T1000 (cell line): ENCODE data around the gene STON2.
A peak's percentile ranks its signal among the peaks of the same experiment; 100 is the strongest.
"Not testable (repeated sequence)": the region's sequence is repeated elsewhere in the genome, so short reads cannot be mapped to it uniquely, and the experiment has no call there.

Experiments used
- DNase-seq: peaks from one replicate; lab custom pipeline; 2025; ENCODE audit warnings: mixed read lengths; lab: John Stamatoyannopoulos, UW

Gene STON2

GRCh38 chr14:81265636-81266169, 134.4 kb downstream of the STON2 start:
- no peak for DNase-seq

GRCh38 chr14:81264671-81265070, 135.5 kb downstream of the STON2 start:
- no peak for DNase-seq

DNA sequence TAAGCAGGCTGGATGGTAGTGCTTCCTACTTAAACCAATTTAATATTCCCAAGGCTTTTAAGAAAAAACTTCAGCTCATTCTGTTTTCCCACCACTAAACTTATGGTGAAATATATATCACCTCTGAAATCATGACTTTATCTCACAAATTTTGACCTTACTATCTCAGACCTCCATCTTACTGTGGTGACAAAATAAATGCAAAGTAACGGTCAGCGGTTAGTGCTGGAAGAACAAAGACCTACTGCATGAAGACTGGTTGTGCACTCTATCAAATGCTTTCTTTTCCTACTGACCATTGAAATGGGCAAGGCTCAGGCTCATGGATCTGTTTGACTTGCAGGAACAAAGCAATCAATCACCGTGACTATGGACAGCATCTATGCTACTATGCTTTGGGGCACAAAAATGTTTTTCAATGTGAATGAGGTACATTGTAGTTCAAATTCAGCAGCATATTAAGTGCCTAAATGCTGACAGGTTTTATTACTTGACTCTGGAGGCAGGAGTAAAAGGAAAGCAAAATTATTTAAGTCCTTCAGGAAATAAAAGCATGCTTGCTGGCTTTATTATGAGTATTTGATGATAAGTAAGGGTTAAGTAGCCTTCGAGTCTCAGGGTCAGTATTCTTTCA, 136.2 kb downstream of the STON2 start:
- no peak for DNase-seq

- no peak for DNase-seq
Measured at GRCh38 chr14:81261176-81261575, 138.9 kb downstream of the STON2 start.

GRCh38 chr14:81260732-81261131, 139.4 kb downstream of the STON2 start:
- no peak for DNase-seq

GRCh38 chr14:81256289-81256960, 143.7 kb downstream of the STON2 start:
- DNase-seq, result no peak

GRCh38 chr14:81252278-81252677, 147.8 kb downstream of the STON2 start:
- DNase-seq, result no peak

DNA sequence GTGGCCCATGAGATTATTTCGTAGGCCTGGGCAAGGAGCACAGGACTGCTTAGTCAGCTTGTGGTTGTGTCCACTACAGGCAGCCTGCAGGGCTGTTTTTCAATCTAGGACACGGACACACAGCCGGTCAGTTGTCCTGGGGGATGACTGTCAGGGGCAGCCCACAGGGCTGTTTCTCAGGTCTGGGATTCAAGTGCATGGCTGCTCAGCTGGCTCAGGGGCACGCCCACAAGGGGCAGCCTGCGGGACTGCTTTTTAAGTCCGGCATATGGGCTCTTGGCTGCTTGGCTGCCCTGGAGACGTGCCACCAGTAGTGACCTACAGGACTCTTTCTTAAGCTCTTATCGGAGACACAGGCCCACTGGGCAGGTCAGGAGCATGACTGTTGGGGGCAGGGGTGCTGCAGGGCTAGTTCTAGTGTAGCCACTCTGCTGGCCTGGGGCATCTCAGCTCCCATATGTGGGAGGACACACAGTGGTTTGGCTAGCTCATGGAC, 152.8 kb downstream of the STON2 start:
- DNase-seq, result no peak

GRCh38 chr14:81246461-81247270, 153.5 kb downstream of the STON2 start:
- DNase-seq, result peak; percentile 85

DNA sequence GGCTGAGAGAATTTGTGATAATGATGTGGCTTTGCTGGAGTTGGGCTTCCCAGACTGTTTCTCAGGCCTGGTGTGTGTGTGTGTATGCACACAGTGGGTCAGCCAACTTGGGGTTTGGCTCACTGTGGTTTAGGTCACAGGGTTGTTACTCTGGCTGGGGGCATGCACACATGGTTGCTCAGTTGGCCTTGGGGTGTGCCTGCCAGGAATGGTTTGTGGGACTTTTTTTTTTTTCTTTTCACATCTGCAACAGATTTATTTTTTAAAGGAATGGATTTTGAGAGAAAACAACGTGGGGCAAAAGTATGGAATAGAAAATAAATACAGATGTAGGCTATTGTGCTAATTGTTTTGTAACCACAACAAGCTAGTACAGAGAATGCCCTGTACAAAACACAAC, 154.4 kb downstream of the STON2 start:
- no peak for DNase-seq

DNA sequence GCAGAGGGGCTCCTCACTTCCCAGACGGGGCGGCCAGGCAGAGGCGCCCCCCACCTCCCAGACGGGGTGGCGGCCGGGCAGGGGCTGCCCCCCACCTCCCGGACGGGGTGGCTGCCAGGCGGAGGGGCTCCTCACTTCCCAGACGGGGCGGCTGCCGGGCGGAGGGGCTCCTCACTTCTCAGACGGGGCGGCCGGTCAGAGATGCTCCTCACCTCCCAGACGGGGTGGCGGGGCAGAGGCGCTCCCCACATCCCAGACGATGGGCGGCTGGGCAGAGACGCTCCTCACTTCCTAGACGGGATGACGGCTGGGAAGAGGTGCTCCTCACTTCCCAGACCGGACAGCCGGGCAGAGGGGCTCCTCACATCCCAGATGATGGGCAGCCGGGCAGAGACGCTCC, 155.7 kb downstream of the STON2 start:
- DNase-seq, result not testable (repeated sequence)

GRCh38 chr14:81243499-81243898, 156.6 kb downstream of the STON2 start:
- no peak for DNase-seq

DNA sequence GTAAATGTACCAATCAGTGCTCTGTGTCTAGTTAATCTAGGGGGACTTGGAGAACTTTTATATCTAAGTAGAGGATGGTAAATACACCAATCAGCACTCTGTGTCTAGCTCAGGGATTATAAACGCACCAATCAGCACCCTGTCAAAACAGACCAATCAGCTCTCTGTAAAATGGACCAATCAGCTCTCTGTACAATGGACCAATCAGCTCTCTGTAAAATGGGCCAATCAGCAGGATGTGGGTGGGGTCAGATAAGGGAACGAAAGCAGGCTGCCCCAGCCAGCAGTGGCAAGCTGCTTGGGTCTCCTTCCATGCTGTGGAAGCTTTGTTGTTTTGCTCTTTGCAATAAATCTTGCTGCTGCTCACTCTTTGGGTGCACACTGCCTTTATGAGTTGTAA, 163.3 kb downstream of the STON2 start:
- DNase-seq, result not testable (repeated sequence)

DNA sequence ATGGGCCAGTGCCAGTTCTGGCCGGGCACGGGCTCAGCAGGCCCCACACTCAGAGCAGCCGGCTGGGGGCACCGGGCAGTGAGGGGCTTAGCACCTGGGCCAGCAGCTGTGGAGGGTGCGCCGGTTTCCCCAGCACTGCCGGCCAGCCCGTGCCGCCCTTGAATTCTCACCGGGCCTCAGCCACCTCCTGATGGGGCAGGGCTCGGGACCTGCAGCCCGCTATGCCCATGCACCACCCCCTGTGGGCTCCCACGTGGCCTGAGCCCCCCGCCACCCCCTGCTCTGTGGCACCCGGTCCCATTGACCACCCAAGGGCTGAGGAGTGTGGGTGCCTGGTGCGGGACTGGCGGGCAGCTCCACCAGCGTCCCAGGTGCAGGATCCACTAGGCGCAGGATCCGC, 164.0 kb downstream of the STON2 start:
- DNase-seq, result no peak

DNA sequence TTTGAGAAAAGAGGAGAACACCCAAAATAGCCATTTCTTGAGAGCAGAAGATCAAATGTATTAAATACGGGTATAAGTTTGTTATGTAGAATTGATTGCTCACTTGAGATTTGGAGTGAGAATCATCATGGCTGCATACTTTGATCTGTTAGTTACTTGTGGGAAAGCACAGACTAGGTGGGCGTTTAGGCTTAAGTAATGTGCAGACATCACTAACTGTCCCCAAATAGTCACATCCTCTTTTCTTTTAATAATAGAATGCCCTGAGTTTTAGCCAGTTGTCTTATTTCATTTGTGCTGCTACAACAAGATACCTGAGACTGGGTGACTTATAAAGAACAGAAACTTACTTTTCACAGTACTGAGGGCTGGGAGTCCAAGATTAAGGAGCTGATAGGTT, 165.0 kb downstream of the STON2 start:
- DNase-seq, result no peak

DNA sequence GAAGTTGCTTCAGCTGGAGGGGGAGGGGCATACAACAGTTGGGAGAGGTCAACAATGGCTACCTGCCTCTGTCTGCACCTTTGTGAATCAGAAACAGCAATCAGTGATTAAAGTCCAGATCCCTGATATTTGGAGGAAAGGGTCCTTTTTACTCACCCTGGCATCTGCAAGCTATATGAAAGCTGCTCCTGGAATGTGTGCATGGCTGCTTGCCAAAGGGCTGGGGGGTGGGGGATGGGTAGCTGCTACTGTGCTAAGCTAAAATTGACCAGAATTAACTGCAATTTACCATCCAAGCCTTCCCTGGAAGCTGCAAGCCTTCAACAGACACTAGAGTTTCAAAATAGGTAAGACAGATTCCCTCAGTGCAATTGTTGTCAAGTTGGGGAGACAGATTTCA, 165.8 kb downstream of the STON2 start:
- peak; percentile 2 for DNase-seq

DNA sequence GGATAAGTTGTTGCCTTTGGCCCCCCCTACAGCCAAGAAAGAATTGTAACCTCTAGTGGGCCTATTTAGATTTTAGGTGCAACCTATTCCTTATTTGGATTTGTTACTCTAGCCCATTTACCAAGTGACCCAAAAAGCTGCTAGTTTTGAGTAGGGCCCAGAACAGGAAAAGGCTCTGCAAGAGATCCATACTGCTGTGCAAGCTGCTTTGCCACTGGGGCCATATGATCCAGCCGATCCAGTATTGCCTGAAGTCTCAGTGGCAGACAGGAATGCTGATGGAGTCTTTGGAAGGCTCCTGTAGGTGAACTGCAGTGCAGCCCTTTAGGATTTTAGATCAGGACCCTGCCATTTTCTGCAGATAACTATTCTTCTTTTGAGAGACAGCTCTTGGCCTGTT, 166.5 kb downstream of the STON2 start:
- DNase-seq, result no peak

DNA sequence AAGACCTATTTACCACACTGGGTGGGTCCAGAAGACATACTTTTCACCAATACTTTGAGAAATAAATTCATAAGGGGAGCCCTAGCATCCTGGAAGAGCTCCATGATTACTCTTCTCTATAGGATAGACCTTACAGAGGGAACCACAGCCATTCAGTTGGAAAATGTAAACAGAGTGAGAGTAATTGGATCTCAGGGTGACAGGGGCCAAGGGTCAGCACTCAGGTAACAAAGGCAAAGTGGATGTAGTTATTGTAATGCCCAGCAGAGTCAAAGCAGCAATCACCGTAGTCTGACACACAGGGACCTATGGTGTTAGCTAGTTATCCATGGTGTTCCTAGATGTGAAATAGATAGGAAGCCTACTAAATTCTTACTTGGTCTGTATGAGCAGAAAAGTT, 168.6 kb downstream of the STON2 start:
- DNase-seq, result no peak

GRCh38 chr14:81224222-81224621, 175.9 kb downstream of the STON2 start:
- DNase-seq, result no peak

GRCh38 chr14:81223788-81224187, 176.3 kb downstream of the STON2 start:
- not testable (repeated sequence) for DNase-seq

DNA sequence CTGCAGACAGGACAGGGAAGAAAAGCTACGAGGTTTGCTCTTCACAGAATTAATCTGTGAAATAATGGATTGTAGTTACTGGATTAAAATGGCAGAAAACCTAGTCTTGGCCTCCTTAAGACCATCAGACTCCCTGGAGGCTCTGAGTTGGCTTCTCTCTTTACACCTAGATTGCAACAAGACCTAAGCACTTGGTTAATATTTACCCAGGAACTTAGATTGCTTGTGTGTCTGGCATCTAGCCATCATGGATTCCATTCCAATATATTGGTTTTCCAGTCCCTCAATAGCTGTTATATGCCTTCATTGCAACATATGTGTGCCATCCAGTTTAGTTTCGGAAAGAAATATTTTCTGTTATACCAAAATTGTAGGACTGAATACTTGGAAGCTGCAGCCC, 177.4 kb downstream of the STON2 start:
- no peak for DNase-seq

DNA sequence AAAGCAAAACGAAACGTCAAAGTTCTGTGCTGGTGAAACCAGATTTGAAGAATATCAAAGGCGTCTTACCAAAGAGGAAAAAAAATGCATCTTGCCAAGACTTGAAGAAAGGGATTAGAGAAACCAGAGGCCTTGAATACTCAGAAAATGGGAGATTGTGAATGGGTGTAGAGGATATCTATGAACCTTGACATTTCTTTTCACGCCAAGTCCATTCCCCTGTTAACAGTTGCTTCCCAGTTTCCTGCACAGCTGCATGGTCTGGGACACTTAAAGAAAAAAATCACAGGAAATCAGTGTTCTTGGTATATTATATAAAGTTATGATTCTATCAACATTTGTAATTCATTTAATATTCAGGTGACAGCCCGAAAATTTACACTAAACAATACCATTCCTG, 178.0 kb downstream of the STON2 start:
- DNase-seq, result no peak
